ENCODE results near the gene MTARC1.

The MTARC1 gene

DNA sequence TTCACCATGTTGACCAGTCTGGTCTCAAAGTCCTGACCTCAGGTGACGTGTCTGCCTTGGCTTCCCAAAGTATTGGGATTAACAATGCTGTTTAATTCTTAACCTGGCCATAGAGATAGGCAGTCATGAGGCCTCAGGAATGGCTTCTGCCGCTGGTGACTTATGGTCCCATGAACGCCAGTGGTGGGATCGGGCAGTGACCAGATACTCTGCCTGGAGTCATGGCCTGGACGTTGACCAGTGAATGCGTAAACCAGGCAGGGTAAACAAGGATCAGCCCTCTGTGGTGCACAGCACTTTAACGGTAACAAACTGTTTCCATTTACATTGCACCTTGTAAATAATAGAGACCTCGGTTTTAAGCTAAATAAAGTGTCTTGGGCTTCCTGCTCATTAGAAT lies 23.0 kb downstream of the MTARC1 start:
- H3K9me3 ChIP-seq (replicated peaks; ENCODE audit: insufficient read depth, low read length), result no peaks in the 10 kb centered on the region

DNA sequence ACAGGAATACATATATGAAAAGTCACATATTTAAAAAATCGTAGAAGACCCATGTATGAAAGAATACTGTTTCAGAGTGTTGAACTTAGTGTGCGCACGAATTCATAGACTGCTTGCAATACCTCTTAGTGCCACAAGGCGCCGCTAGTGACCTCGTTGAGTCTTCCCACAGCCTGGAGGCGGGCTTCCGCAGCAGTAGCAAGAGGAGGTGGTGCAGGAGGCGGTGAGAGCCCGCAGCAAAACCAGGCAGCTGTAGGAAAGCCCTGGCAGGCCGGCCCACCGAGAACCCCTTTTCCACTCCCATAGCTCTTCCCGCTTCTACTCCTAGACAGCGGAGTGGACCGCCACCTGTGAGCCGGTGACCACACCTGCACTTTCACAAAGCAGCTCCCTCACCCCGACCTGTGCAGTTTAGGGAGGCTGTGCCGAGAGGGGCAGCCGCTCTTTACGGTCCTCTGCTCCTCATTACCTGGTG lies 23.5 kb downstream of the MTARC1 start:
- H4K20me1 ChIP-seq (ENCODE audit: insufficient read depth, low read length), result no peaks in the 10 kb centered on the region
- no peak overlapping the region; the same call in 1 of the 2 replicates for H3K9ac ChIP-seq (ENCODE audit: low read length)
- no peaks in the 10 kb centered on the region for H3K4me1 ChIP-seq (ENCODE audit: low read length)
- H3F3A ChIP-seq (ENCODE audit: insufficient read depth, low read length), result no peaks in the 10 kb centered on the region
- peak; percentile 89 for DNase-seq
- no peak overlapping the region for H3K27ac ChIP-seq (ENCODE audit: low read length)
- no peaks in the 10 kb centered on the region for H3K36me3 ChIP-seq (replicated peaks; ENCODE audit: insufficient read depth, low read length)
- no peaks in the 10 kb centered on the region for H3K9me3 ChIP-seq (replicated peaks; ENCODE audit: insufficient read depth, low read length)
- H3K79me2 ChIP-seq (ENCODE audit: low read length), result no peaks in the 10 kb centered on the region
- peak overlapping the region; percentile 40 for H3K4me3 ChIP-seq (ENCODE audit: low read length)
- H2AFZ ChIP-seq (ENCODE audit: low read length), result peak overlapping the region; percentile 60
- H3K4me2 ChIP-seq (ENCODE audit: low read depth, low read length), result peak overlapping the region; percentile 42; the same call in 1 of the 2 replicates
- no peaks in the 10 kb centered on the region for H3K27me3 ChIP-seq (replicated peaks; ENCODE audit: insufficient read depth, low read length)
- no peak for TF ChIP-seq EZH2 (optimal IDR thresholded peaks at IDR 0.05; ENCODE audit: low read depth, low read length)
- TF ChIP-seq, protein P1, sequence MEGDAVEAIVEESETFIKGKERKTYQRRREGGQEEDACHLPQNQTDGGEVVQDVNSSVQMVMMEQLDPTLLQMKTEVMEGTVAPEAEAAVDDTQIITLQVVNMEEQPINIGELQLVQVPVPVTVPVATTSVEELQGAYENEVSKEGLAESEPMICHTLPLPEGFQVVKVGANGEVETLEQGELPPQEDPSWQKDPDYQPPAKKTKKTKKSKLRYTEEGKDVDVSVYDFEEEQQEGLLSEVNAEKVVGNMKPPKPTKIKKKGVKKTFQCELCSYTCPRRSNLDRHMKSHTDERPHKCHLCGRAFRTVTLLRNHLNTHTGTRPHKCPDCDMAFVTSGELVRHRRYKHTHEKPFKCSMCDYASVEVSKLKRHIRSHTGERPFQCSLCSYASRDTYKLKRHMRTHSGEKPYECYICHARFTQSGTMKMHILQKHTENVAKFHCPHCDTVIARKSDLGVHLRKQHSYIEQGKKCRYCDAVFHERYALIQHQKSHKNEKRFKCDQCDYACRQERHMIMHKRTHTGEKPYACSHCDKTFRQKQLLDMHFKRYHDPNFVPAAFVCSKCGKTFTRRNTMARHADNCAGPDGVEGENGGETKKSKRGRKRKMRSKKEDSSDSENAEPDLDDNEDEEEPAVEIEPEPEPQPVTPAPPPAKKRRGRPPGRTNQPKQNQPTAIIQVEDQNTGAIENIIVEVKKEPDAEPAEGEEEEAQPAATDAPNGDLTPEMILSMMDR (IDR thresholded peaks at IDR 0.05; ENCODE audit: low read length), result peak; percentile 96
- no peaks in the 10 kb centered on the region for H3K9me2 ChIP-seq (replicated peaks; ENCODE audit: insufficient read depth, low read length)

More for the DNA sequence above, 23.0 kb downstream of the MTARC1 start:
- Histone ChIP-seq H3K9ac (ENCODE audit: low read length) (no peak overlapping the region), H3K4me2 (ENCODE audit: low read depth, low read length) (peak overlapping the region; percentile 42; the same call in 1 of the 2 replicates), H4K20me1 (ENCODE audit: insufficient read depth, low read length) (no peaks in the 10 kb centered on the region), H3F3A (ENCODE audit: insufficient read depth, low read length) (no peaks in the 10 kb centered on the region), H3K4me1 (ENCODE audit: low read length) (no peaks in the 10 kb centered on the region), H3K27me3 (replicated peaks; ENCODE audit: insufficient read depth, low read length) (no peaks in the 10 kb centered on the region), H3K9me2 (replicated peaks; ENCODE audit: insufficient read depth, low read length) (no peaks in the 10 kb centered on the region), H3K79me2 (ENCODE audit: low read length) (no peaks in the 10 kb centered on the region), H3K4me3 (ENCODE audit: low read length) (peak overlapping the region; percentile 40; the same call in 1 of the 2 replicates), H3K27ac (ENCODE audit: low read length) (no peak overlapping the region), H2AFZ (ENCODE audit: low read length) (no peak overlapping the region), H3K36me3 (replicated peaks; ENCODE audit: insufficient read depth, low read length) (no peaks in the 10 kb centered on the region)
- TF ChIP-seq EZH2 (optimal IDR thresholded peaks at IDR 0.05; ENCODE audit: low read depth, low read length) (no peak), EZH2phosphoT487 (IDR thresholded peaks at IDR 0.05; ENCODE audit: low read length) (no peak)
- TF ChIP-seq, protein P1 (IDR thresholded peaks at IDR 0.05; ENCODE audit: low read length), result no peak
- no peak for DNase-seq

DNA sequence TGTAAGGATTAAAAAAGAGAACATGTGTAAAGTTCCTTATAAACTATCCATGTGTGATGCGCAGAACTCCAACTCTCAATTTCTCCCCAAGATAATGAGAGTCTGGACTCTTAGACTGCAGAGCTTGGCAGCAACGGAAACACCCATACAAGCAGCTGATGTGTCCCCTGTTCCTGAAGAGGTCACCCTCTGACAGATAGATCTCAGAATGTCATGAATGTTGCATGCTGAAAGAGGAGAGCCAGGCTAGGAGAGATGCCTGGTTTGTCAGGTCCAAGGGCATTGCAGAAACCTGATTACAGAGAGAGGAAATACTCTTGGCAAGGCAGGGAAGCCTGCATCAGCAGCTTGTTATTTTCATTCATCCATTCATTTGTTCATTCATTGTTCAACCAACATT lies 24.2 kb downstream of the MTARC1 start:
- no peaks in the 10 kb centered on the region for H3K36me3 ChIP-seq (replicated peaks; ENCODE audit: insufficient read depth, low read length)
- no peak overlapping the region for H2AFZ ChIP-seq (ENCODE audit: low read length)
- H3K79me2 ChIP-seq (ENCODE audit: low read length), result no peaks in the 10 kb centered on the region
- H3F3A ChIP-seq (ENCODE audit: insufficient read depth, low read length), result no peaks in the 10 kb centered on the region
- H3K4me2 ChIP-seq (ENCODE audit: low read depth, low read length), result peak overlapping the region; percentile 42; the same call in 1 of the 2 replicates
- DNase-seq, result no peak
- no peaks in the 10 kb centered on the region for H3K4me1 ChIP-seq (ENCODE audit: low read length)
- no peaks in the 10 kb centered on the region for H3K9me3 ChIP-seq (replicated peaks; ENCODE audit: insufficient read depth, low read length)
- no peaks in the 10 kb centered on the region for H3K27me3 ChIP-seq (replicated peaks; ENCODE audit: insufficient read depth, low read length)
- TF ChIP-seq EZH2 (optimal IDR thresholded peaks at IDR 0.05; ENCODE audit: low read depth, low read length), result no peak
- no peak for TF ChIP-seq EZH2phosphoT487 (IDR thresholded peaks at IDR 0.05; ENCODE audit: low read length)
- TF ChIP-seq, protein P1 (IDR thresholded peaks at IDR 0.05; ENCODE audit: low read length), result no peak
- H3K9ac ChIP-seq (ENCODE audit: low read length), result no peak overlapping the region
- no peaks in the 10 kb centered on the region for H4K20me1 ChIP-seq (ENCODE audit: insufficient read depth, low read length)
- no peaks in the 10 kb centered on the region for H3K9me2 ChIP-seq (replicated peaks; ENCODE audit: insufficient read depth, low read length)
- H3K4me3 ChIP-seq (ENCODE audit: low read length), result no peak overlapping the region
- H3K27ac ChIP-seq (ENCODE audit: low read length), result no peak overlapping the region

Measured in MM.1S (cell line).